ENCODE results near the gene CORO1A.

- TF ChIP-seq, protein P1, sequence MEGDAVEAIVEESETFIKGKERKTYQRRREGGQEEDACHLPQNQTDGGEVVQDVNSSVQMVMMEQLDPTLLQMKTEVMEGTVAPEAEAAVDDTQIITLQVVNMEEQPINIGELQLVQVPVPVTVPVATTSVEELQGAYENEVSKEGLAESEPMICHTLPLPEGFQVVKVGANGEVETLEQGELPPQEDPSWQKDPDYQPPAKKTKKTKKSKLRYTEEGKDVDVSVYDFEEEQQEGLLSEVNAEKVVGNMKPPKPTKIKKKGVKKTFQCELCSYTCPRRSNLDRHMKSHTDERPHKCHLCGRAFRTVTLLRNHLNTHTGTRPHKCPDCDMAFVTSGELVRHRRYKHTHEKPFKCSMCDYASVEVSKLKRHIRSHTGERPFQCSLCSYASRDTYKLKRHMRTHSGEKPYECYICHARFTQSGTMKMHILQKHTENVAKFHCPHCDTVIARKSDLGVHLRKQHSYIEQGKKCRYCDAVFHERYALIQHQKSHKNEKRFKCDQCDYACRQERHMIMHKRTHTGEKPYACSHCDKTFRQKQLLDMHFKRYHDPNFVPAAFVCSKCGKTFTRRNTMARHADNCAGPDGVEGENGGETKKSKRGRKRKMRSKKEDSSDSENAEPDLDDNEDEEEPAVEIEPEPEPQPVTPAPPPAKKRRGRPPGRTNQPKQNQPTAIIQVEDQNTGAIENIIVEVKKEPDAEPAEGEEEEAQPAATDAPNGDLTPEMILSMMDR (IDR thresholded peaks at IDR 0.05; ENCODE audit: insufficient read depth, low read depth, low read length): no peak
- no peak for TF ChIP-seq EZH2 (IDR thresholded peaks at IDR 0.05; ENCODE audit: insufficient read depth, low read length)
Measured at GRCh38 chr16:30187971-30188561, 4.7 kb downstream of the CORO1A start.
